ENCODE data around the gene NOX1. TPM values are rescaled to one million over a fixed set of nuclear protein-coding genes. Genes with fewer than 3 reads are reported as not detected.
"Not testable (repeated sequence)": the region's sequence is repeated elsewhere in the genome, so short reads cannot be mapped to it uniquely, and the experiment has no call there.

NOX1 gene
- polyA plus RNA-seq, 3 donors, result 0.69 to 0.90 (median 0.79) TPM

GRCh38 chrX:100830143-100830542 lies 44.0 kb downstream of the NOX1 start:
- DNase-seq (ENCODE audit: extremely low read depth in 1 of 11, low read depth in 9 of 11, low spot score in 4 of 11), result no peak

DNA sequence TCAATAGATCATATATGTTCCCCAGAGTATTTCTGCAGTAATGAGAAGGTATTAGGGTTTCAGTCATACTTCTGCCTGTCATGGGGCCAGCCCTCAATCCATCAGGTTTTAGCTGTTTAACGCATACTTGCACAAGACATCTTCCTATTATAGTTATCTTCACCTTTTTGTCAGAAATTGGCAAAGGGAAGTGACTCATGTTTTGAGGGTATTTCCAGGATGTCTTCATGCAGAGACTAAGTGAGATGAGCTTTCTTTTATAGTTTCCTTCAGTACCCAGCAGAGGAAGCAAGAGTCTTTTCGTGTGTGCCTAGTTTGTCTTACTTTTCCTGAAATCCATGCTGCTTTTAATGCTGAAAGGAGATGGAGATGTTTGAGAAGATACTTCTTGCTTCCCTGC lies 44.4 kb downstream of the NOX1 start:
- no peak for DNase-seq (ENCODE audit: extremely low read depth in 1 of 11, low read depth in 9 of 11, low spot score in 4 of 11)

GRCh38 chrX:100819837-100820666 lies 54.1 kb downstream of the NOX1 start, which contains the start of gene CSTF2:
CSTF2 (plus strand) TSS chrX:100820391; CDS start chrX:100820417, 26 bp downstream.
- peak; percentile 56 to 80 (median 65) for DNase-seq (ENCODE audit: extremely low read depth in 1 of 11, low read depth in 9 of 11, low spot score in 4 of 11)

- no peak for DNase-seq (ENCODE audit: extremely low read depth in 1 of 11, low read depth in 9 of 11, low spot score in 4 of 11)
Observed at GRCh38 chrX:100819534-100819836, 54.7 kb downstream of the NOX1 start.

GRCh38 chrX:100817340-100817739 lies 56.8 kb downstream of the NOX1 start:
- DNase-seq (ENCODE audit: extremely low read depth in 1 of 11, low read depth in 9 of 11, low spot score in 4 of 11), result no peak

DNA sequence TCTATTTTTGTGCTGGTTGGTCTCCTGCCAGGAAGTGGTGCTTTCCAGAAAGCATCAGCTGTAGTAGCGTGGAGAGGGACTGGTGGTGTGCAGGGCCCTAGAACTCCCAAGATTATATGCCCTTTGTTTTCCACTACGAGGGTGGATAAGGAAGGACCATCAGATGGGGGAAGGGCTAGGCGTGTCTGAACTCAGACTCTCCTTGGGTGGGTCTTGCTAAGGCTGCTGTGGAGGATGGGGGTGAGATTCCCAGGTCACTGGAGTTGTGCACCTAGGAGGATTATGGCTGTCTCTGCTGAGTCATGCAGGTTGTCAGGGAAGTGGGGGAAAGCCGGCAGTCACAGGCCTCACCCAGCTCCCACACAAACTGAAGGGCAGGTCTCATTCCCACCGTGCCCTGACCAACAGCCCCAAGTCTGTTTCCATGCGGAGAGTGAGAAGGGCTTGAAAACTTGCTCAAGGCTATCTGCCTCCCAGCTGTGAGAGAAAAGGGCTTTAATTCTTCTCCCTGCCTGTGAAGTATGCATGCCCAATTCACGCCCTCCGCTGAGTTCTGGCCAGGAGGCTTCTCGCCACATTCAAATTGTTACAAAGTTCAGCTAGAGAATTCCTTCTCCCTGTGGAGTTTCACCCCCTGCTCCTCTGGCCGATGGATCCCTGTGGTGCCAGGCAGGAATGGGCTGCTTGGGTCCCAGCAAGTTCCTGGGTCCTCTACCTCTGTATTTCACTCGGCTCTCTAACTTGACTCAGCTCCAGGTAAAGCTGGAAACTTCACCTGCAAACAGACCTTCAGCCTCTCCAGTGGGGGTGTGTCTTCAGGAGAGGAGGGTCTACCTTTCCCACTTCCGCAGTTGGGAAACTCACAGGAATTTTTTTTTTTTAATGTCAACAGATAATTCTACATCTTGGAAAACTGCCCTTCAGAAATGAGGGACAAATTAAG lies 61.7 kb downstream of the NOX1 start:
- DNase-seq (ENCODE audit: extremely low read depth in 1 of 11, low read depth in 9 of 11, low spot score in 4 of 11), result no peak

GRCh38 chrX:100808265-100808664 lies 65.9 kb downstream of the NOX1 start:
- DNase-seq (ENCODE audit: extremely low read depth in 1 of 11, low read depth in 9 of 11, low spot score in 4 of 11), result not testable (repeated sequence)

DNA sequence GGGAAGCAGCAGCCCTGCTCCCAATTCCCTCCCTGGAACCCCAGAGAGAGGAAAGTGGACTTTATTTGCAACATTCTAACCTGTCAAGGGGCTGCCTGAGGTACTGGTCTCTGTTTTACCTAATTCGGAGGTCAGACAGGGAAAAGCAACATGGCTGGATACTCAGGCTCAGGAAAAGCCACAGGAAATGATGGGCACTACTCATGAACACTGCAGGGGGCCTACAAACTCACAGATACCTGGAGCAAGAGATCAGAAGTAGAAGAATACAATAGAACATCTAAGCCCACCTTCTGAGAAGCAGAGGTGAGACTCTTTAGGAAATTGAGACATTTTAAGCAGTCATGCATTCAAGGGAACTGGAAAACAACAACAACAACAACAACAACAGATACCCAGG lies 69.4 kb downstream of the NOX1 start:
- no peak for DNase-seq (ENCODE audit: extremely low read depth in 1 of 11, low read depth in 9 of 11, low spot score in 4 of 11)

DNA sequence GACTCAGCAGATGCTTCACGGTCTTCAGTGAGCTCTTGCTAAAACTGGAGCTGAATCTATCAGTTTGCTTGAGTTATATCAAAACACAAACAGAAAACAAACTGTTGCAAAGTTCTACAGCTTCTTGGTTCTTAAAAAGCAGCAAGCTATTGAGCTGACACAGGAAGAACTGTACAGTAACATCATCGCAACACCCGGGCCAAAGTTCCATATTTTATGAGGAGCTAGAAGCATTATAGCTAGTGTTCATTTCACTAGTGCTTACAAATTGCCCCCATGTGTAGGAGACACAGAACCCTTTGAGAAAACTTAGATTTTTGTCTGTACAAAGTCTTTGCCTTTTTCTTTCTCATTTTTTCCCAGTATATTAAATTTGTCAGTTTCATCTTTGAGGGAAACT lies 71.3 kb downstream of the NOX1 start:
- no peak for DNase-seq (ENCODE audit: extremely low read depth in 1 of 11, low read depth in 9 of 11, low spot score in 4 of 11)

- peak in 1 of 11 donors; percentile 8 for DNase-seq (ENCODE audit: extremely low read depth in 1 of 11, low read depth in 9 of 11, low spot score in 4 of 11)
Observed at GRCh38 chrX:100798484-100799214, 75.5 kb downstream of the NOX1 start.

DNA sequence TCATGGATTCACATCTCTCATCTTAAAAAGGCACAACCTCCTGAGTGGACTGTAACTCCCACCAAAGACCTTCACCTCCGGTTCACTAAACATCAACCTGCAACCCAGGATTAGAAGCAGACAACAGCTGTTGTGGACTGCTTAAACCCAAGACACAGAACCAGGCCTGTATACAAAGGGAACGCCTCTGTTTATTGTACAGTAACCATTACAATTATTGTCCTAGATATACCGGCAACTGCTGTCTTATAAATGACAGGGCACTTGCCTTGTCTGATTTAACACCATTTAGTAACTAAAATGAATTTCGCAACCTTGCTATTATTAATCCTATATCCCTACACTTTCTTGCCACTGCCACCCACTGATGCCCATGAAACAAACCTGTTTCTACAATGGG lies 76.8 kb downstream of the NOX1 start:
- DNase-seq (ENCODE audit: extremely low read depth in 1 of 11, low read depth in 9 of 11, low spot score in 4 of 11), result no peak

DNA sequence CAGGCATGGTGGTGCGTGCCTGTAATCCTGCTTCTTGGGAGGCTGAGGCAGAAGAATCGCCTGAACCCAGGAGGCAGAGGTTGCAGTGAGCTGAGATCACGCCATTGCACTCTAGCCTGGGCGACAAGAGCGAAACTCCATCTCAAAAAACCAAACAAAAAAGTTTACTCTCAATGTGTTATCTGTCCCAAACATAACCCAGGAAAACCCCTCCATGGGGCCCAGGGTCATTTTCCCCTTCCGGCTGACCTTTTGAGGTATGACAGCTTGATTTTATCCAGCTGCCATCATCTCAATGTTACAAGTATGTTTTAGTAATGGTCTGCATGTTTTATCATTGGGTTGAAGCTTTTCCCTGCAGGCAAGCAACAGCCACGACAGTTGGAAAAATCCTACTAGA lies 77.8 kb downstream of the NOX1 start:
- DNase-seq (ENCODE audit: extremely low read depth in 1 of 11, low read depth in 9 of 11, low spot score in 4 of 11), result not testable (repeated sequence)

Other genes with a start within 250 kb of the NOX1 start
- 100 to 1,000 TPM; 138 to 186 (median 151) TPM for gene TSPAN6, start 237.6 kb downstream of the NOX1 start, polyA plus RNA-seq (ENCODE audit: insufficient read length in 3 of 3)
- 10 to 100 TPM; 13.4 to 15.0 (median 14.3) TPM for gene SRPX2, start 230.2 kb downstream of the NOX1 start, polyA plus RNA-seq (ENCODE audit: insufficient read length in 3 of 3)
- 10 to 100 TPM; 18.6 to 24.2 (median 21.4) TPM for gene SYTL4, start 142.2 kb downstream of the NOX1 start, polyA plus RNA-seq (ENCODE audit: insufficient read length in 3 of 3)
- 10 to 100 TPM; 20.1 to 22.9 (median 22.6) TPM for gene CSTF2, start 54.0 kb downstream of the NOX1 start, polyA plus RNA-seq (ENCODE audit: insufficient read length in 3 of 3)
- gene XKRX, start 54.6 kb upstream of the NOX1 start, polyA plus RNA-seq (ENCODE audit: insufficient read length in 3 of 3), result under 1 TPM; 0.27 to 0.39 (median 0.31) TPM
- under 1 TPM in 2 of 3 donors, not detected in 1; 0.09 to 0.42 TPM for gene ARL13A, start 95.3 kb upstream of the NOX1 start, polyA plus RNA-seq (ENCODE audit: insufficient read length in 3 of 3)
- 10 to 100 TPM; 10.9 to 12.1 (median 11.3) TPM for gene TRMT2B, start 177.8 kb upstream of the NOX1 start, polyA plus RNA-seq (ENCODE audit: insufficient read length in 3 of 3)
- gene TMEM35A, start 204.5 kb upstream of the NOX1 start, polyA plus RNA-seq (ENCODE audit: insufficient read length in 3 of 3), result 1 to 10 TPM; 8.1 to 9.3 (median 8.9) TPM
- 10 to 100 TPM in 1 of 3 donors, 1 to 10 TPM in 2; 7.4 to 11.4 (median 9.4) TPM for gene CENPI, start 223.8 kb upstream of the NOX1 start, polyA plus RNA-seq (ENCODE audit: insufficient read length in 3 of 3)